ENCODE results near the gene IL12A.

IL12A gene

DNA sequence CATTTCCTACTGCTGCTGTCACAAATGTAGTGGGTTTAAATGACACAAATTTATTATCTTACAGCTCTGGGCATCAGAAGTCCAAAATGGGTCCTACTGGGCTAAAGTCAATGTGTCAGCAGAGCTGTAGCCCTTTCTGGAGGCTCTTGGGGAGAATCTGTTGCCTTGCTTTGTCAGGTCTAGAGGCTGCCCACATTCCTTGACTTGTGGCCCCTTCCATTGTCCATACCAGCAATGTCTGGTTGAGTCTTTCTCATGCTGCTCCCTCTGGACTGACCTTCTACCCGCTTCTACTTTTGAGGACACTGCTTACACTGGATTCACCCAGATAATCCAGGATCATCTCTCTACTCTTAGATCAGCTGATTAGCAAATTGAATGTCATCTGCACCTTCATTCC is 3.0 kb downstream of the IL12A start:
- DNase-seq: no peak

DNA sequence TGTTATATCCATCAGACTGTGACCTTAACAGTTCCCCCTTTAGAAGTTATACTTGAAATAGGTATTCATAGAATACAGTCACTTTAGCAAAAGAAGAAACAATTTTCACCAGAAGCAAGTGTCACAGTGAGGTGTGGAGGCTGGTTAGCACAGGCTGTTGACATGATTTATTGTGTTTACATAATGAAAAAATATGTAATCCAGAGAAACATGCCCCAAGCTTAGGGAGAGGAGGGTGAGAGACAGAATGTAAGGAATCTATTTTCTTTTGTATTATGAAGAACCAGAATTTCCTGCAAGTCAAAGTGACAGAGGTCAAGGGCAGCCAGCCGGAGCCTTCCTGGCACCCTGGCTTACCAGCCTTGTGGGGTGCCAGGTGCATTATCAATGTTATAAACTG is 4.0 kb downstream of the IL12A start:
- DNase-seq: no peak

DNA sequence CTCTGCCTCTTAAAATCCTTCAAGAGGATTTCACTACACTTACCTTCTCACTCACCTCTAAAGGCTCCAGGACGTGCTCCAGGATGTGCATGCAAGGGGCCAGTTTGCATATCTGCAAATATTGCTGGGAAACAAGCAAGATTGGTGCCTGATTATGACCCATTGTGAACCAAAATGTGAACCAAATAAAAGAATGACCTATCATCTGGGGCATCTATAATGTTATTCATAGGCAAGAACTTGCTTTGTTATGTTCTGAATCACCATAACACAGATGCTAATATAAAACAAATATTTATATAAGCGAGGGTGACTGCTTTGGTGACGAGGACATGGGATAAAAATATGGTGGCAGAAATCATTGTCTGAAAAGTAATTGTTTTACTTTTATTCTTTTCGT is 5.5 kb downstream of the IL12A start:
- no peak for DNase-seq

GRCh38 chr3:159995091-159995490 is 6.5 kb downstream of the IL12A start:
- DNase-seq: no peak

DNA sequence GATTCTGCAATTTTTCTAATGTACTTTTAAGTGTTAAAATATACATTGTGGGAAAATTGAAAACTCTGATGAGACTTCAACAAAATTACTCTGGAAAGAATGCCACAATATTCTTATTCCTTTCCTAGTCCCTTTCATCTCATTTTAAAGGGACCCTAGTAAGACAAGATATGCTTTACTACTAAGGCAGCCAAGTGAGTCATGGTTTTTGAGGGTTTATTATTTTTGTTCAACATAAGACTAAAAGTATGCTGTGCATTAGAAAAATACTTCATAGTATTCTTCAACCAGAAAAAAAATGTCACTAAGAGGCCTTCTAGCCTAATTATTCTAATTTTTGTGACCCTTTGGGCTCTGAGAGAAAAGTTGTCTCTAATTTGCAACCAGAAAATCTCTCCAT is 7.4 kb downstream of the IL12A start:
- no peak for DNase-seq

DNA sequence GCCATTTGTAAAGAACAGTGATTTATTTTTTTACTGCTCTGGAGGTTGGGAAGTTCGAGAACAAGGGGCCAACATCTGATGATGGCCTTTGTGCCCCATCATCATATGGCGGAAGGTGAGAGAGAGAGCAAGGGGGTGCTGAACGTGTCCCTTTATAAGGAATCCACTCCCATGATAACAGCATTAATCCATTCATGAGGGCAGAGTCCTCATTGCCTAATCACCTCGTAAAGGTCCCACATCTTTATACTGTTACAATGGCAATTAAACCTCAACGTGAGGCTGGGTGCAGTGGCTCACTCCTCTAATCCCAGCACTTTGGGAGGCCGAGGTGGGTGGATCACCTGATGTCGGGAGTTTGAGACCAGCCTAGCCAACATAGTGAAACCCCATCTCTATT is 8.3 kb downstream of the IL12A start:
- no peak for DNase-seq

DNA sequence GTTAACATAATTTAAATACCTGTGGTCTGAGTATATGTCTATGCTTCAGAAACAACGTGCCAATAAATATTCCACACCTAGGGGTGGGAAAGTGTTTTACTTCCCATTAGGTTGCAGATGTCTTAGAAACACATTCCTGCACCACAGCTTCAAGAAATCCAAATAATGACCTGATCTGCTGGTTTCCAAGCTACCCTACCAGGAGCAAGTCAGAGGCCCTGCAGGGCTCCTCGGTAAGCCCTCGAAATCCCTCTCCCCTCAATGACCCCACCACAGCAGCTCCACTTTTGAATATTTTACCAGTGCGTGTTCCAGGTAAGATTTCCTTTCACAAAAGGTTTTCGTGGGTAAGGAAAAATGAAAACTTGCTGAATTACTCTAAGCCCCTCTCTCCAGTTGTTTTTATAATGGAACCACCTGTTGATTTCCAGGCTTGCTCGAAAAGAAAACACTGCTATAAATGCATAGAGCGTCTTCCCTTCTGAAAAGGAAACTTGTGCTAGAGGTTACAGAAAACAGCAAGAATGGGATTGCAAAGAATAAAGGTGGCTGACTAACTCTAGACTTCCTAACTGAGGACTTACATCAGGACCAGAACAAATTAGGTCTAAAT is 12.6 kb downstream of the IL12A start:
- DNase-seq: no peak

DNA sequence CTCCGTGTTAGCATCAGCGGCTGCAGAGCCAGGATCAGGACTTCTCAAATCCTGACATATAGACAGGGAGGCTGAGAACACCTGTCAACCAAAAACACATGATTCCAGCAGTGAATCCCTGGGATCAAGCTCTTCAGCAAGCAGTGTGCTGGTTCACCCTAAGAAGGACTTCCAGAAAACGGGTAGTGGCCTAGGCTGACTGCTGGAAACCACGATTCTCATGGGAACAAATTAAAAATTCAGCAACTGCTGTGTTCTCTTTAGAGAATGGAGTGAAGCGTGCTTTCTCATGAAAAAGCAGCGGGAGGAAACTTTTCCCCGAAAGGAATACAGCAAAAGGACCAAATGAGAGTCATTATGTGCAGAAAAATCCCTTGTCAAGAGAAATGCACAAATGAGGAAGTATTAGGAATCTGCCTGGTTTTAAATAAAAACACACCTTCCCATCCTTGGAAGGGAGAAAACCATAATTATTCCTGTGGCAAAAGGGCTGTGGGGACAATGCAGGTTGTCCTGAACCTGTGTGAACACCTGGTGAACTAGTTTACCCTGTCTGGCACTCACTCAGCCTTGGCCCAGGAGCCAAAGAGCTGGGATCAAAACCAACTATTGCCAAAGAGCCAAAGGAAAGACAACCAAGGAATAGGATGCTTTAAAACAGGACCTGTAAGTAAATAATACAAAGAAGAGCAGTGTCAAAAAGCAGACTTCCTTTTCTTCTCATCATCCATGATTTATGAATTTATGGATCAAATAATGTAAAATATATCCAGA is 13.4 kb downstream of the IL12A start:
- no peak for DNase-seq

GRCh38 chr3:160003520-160004128 is 15.0 kb downstream of the IL12A start:
- DNase-seq: peak; percentile 38

DNA sequence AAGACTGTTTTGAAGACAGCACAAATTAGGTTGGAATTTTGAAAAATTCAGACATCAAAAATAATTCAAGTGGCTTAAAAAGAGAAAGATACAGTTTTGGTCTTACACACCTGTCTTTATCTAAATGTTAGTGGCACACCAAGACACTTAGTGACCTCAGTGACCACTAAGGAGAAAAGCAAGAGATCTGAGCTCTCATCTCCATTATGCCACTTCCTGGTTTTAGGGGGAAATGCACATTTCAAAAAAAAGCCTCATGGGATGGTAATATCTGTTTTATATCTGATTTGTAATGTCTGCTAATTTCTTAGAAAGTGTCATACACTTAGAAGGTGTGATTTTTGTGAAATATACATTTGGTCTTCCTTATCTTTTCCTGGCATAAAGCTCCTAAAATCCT is 16.4 kb downstream of the IL12A start:
- DNase-seq: no peak

- DNase-seq: peak; percentile 25
Measured at GRCh38 chr3:160006282-160007163, 17.9 kb downstream of the IL12A start.

DNA sequence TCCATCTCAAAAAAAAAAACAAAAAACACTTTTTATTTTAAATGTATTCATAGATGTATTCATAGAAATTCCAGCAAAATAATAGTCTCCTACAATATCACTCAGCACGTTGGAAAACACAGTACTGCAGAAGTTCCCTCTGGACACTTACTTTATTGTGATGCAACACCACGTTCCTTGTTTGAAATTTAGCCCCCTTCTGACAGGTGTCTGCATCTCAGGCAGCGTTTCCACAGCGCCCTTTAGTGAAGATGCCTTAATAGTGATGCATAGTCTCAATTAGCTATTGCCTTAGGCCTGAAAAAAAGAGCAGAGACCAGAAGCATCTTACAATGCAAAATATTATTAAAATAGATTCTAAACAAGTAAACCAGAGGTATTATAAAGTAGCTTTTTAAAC is 20.3 kb downstream of the IL12A start:
- DNase-seq: no peak

- DNase-seq: no peak
Measured at GRCh38 chr3:160009525-160009924, 20.9 kb downstream of the IL12A start.

DNA sequence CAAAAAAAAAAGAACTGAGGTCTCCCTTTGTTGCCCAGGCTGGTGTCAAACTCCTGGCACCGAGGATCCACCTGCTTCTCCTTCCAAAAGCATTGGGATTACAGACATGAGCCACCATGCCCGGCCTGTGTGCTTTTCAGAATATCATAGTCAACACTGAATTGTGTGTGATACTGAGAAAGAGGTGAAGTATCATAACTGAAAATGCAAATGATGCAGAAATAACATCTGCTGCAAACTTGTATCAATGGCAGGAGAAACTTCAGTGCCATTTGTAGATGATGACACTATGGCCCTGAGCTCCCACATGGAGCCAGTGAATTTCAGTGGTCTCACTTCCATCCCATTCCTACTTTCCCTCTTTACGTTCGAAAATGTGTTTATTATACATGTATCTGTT is 21.9 kb downstream of the IL12A start:
- DNase-seq: no peak

DNA sequence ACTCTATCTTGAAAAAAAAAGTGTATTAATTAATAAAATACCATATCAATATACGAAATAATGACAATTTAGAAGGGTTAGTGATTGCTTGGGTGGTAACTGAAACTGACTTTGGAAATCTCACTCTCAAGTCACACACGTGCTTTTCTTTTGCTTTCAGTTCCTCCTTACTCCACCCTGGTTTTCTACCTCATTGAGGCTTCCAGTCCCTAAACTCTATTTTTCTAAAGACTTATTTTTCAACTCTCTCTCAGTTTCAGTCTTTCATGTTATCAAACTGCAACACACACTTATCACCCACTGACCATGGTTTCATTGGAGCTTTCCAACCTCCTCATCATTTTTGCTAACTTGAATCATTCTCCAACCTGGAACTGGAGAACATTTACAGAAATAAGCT is 23.5 kb downstream of the IL12A start:
- no peak for DNase-seq

- no peak for DNase-seq
Measured at GRCh38 chr3:160016972-160017371, 28.3 kb downstream of the IL12A start.

- DNase-seq: no peak
Measured at GRCh38 chr3:160018959-160019358, 30.3 kb downstream of the IL12A start.

- DNase-seq: no peak
Measured at GRCh38 chr3:160020057-160020711, 31.5 kb downstream of the IL12A start.

DNA sequence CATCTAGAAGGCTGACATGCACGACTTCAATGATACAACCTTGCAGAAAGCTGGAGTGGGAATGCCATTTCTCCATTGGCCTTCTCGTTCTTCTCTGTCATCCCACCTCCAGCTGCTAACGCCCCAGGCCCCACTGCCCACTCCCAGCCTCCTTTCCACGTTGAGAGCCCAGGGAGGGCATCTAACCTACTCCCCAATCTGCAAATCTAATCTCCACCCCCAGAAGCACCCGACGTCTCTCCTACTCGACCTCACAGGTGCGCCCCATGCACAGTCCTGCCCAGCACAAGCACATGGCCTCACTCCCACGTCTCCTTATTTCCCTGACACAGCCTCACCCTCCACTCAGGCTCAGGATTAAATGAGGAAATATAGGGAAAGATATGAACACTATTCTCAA is 33.4 kb downstream of the IL12A start:
- no peak for DNase-seq

- no peak for DNase-seq
Measured at GRCh38 chr3:160023476-160023875, 34.8 kb downstream of the IL12A start.

- no peak for DNase-seq
Measured at GRCh38 chr3:160027541-160028195, 39.0 kb downstream of the IL12A start.

GRCh38 chr3:160035757-160036156 is 47.1 kb downstream of the IL12A start:
- no peak for DNase-seq
